Measurements from ENCODE around the gene HS3ST3A1.

The HS3ST3A1 gene

DNA sequence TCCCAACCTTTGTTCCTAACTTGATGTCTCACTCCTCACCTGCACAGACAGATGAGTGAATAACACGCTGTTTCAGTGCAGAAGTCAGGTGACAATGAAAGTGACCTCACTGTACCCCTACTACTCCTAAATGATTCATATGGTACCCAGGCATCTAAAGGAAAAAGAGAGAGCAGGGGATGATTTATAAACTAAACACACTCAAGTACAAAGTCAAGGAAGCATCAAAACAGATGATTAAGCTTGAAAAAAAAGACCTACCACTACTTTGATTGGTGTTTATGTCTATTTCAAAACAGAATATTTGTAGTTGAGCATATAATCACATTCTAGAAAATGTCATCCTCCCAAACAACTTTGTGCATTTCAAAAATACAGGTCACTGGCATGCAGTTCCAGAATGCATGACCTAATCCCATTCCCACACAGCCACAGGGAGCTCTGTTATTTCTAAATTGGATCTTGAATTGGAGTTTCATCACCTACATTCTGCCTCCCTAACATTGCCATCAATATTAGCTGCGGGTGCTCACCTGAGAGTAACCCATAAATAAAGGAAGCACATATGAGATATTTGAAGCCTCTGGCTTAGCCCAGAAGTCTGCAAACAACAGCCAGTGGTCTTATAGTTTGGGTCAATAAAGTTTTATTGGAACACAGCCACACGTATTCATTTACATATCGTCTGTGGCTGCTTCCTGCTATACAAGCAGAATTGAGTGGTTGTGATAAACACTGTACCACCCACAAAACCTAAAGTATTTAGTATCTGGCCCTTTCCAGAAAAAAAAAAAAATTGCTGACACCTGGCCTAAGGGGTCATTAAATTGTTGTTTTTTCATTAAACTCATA is 14.0 kb downstream of the HS3ST3A1 start:
- H3K4me3 ChIP-seq (ENCODE audit: low read depth, low read length), result no peak overlapping the region
- TF ChIP-seq, protein P1, sequence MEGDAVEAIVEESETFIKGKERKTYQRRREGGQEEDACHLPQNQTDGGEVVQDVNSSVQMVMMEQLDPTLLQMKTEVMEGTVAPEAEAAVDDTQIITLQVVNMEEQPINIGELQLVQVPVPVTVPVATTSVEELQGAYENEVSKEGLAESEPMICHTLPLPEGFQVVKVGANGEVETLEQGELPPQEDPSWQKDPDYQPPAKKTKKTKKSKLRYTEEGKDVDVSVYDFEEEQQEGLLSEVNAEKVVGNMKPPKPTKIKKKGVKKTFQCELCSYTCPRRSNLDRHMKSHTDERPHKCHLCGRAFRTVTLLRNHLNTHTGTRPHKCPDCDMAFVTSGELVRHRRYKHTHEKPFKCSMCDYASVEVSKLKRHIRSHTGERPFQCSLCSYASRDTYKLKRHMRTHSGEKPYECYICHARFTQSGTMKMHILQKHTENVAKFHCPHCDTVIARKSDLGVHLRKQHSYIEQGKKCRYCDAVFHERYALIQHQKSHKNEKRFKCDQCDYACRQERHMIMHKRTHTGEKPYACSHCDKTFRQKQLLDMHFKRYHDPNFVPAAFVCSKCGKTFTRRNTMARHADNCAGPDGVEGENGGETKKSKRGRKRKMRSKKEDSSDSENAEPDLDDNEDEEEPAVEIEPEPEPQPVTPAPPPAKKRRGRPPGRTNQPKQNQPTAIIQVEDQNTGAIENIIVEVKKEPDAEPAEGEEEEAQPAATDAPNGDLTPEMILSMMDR (IDR thresholded peaks at IDR 0.05; ENCODE audit: insufficient read depth, low read depth, low read length, missing control alignments), result no peak
- no peak for DNase-seq (ENCODE audit: low read depth)

DNA sequence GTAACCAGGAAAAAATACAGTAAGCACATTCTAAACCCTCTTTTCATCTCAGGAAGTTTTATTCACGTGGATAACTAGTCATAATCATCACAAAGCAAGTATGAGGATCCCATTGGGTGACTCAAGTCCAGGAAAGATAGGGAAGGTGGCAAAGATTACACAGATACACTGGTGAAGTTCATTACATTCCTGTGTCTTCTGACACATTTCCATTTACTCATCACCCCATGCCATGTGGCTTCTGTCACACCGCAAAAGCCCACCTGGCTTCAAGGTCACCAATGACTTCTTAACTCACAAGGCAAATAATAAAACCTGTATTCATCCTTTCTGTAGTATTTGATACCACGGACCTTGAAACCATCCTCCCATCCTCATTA is 17.0 kb downstream of the HS3ST3A1 start:
- no peak for DNase-seq (ENCODE audit: low read depth)
- no peak overlapping the region for H3K4me3 ChIP-seq (ENCODE audit: low read depth, low read length)
- TF ChIP-seq, protein P1 (IDR thresholded peaks at IDR 0.05; ENCODE audit: insufficient read depth, low read depth, low read length, missing control alignments), result no peak

DNA sequence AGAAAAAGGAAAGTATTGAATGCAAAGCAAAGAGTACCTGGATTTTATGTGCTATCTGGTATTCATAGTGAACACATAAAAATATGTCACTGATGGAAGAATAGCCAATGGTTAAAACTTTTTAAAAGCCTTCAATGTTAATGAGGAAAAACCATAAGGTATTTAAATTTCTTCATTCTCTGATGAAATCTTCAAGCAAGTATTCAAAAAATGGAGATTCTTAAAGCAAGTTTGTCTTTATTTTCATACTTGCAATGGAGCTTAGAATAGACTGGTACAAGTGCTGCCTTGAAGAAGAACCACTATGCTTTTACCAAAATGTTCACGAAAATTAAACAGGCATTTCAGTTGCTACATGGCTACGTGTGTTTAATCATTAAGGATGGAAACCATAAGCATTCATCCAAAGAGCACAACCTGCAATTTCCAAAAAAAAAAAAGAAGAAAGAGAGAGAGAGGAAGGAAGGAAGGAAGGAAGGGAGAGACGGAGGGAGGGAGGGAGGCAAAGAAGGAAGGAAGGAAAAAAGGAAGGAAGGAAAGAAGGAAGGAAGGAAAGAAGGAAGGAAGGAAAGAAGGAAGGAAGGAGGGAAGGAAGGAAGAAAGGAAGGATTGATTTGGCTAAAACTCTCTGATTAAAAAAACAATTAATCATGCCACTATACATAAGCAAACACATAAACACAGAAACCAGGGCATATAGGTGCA is 17.6 kb downstream of the HS3ST3A1 start:
- TF ChIP-seq, protein P1 (IDR thresholded peaks at IDR 0.05; ENCODE audit: insufficient read depth, low read depth, low read length, missing control alignments), result no peak
- H3K4me3 ChIP-seq (ENCODE audit: low read depth, low read length), result no peak overlapping the region
- DNase-seq (ENCODE audit: low read depth), result no peak

DNA sequence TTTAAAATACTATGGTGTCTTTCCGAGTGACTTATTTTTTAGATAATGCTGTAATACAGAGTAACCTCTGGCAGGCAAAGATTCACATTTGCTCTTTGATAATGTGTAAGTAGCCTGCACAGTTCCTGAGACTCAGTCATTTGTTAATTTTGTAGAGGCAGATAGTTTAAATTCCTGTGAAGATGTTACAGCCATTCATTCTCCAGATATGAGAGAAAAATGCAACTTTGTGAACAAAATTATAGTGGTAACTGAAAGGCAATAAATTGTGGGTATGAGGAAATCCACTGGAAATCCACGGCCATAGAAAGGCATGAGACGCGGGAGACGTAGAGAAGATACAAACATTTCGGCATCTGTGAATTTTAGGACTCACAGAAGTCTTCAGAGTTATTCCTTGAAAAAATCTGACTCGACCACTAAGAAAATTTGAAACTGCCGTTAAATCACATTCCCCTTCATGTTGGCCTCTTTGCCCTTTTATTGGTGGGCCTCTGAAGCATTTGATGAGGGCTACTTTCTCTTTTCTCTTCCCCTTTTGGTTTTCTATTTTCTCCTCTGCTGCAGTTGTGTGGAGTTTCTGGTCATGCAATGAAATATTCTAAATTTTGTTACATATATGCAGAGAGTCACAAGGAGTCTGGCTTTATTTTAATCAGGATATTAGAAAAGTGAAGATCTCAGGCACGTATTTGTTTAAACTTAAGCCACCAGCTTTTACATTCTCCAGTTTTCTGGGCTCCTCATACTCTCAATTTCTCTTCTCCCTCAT is 18.8 kb downstream of the HS3ST3A1 start:
- TF ChIP-seq, protein P1 (IDR thresholded peaks at IDR 0.05; ENCODE audit: insufficient read depth, low read depth, low read length, missing control alignments), result no peak
- no peak overlapping the region for H3K4me3 ChIP-seq (ENCODE audit: low read depth, low read length)
- peak; percentile 7 for DNase-seq (ENCODE audit: low read depth)

DNA sequence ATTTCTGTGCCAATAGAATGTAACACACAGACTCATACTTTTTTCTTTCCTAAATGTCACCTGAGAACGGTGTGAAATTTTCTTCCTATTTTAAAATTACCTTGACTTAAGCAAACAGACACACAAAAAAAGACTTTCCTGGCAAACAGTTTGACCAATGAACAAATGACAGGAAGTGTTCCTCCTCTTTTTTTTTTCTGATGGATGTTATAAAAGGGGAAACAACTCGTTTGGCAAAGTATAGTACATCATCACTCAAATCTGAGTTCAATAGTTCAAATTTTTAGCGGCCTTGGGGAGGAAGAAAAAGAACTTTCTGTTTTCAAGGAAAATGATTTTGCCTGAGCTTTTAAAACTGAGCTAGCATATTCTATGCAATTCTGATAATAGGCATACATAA is 19.8 kb downstream of the HS3ST3A1 start:
- TF ChIP-seq, protein P1 (IDR thresholded peaks at IDR 0.05; ENCODE audit: insufficient read depth, low read depth, low read length, missing control alignments), result no peak
- no peak for DNase-seq (ENCODE audit: low read depth)
- H3K4me3 ChIP-seq (ENCODE audit: low read depth, low read length), result no peak overlapping the region

DNA sequence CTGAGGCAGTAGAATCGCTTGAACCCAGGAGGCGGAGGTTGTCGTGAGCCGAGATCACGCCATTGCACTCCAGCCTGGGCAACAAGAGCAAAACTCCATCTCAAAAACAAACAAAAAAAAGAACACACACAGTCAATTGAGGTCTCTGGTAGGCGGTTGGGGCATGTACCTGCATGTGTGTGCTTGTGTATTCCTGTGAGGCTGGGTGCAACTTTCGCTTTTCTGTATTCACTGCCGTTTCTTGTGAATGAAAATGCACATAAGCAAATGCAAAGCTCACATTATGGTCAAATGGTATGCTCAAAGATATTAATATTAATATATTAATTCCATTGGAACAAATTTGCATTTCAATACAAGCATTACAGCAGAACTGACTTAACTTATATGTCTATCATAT is 20.9 kb downstream of the HS3ST3A1 start:
- no peak for DNase-seq (ENCODE audit: low read depth)
- no peak overlapping the region for H3K4me3 ChIP-seq (ENCODE audit: low read depth, low read length)
- TF ChIP-seq, protein P1 (IDR thresholded peaks at IDR 0.05; ENCODE audit: insufficient read depth, low read depth, low read length, missing control alignments), result no peak
